ENCODE data around the gene FAT1. TPM values are rescaled to one million over a fixed set of nuclear protein-coding genes. Genes with fewer than 3 reads are reported as not detected.

The FAT1 gene
- total and polyA plus RNA-seq, 7 donors, result 12.6 to 146 (median 93.1) TPM

DNA sequence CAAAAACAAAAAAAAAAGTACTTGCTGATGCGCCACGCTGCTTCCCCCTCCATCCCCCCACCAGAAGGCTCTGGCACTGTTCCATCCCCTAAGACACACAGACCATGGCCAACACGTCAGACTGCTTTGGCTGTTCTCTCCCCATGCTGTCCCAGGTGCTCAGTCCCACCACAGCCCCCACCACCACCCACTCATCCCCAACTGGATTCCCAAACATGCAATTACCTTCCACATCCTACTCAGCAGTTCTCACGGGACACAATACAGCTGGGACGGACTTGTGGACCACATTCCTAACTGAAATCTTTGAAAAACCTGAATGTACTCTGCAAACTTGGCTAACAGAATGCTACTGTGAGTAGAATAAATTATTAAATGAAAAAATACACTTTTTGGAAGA is 8.6 kb downstream of the FAT1 start:
- peaks cover 0 to 6% (median 0%) of the 10 kb centered on the region in 4 donors for H3K9me3 ChIP-seq
- H3K4me1 ChIP-seq, result peaks cover 0 to 40% (median 40%) of the 10 kb centered on the region in 4 donors
- 85 to 93% methylated on average over 5 of the region's 5 CpGs for WGBS, 2 donors
- H3K27ac ChIP-seq, result no peak overlapping the region
- no peaks in the 10 kb centered on the region for H3K27me3 ChIP-seq
- intact Hi-C loops (cut with DNase I), result no loop called here
- no peak for DNase-seq
- H3K4me3 ChIP-seq, result no peak overlapping the region
- no peak for TF ChIP-seq POLR2A (IDR thresholded peaks at IDR 0.05)
- no peak for TF ChIP-seq POLR2AphosphoS5 (IDR thresholded peaks at IDR 0.05)
- TF ChIP-seq, protein P1, sequence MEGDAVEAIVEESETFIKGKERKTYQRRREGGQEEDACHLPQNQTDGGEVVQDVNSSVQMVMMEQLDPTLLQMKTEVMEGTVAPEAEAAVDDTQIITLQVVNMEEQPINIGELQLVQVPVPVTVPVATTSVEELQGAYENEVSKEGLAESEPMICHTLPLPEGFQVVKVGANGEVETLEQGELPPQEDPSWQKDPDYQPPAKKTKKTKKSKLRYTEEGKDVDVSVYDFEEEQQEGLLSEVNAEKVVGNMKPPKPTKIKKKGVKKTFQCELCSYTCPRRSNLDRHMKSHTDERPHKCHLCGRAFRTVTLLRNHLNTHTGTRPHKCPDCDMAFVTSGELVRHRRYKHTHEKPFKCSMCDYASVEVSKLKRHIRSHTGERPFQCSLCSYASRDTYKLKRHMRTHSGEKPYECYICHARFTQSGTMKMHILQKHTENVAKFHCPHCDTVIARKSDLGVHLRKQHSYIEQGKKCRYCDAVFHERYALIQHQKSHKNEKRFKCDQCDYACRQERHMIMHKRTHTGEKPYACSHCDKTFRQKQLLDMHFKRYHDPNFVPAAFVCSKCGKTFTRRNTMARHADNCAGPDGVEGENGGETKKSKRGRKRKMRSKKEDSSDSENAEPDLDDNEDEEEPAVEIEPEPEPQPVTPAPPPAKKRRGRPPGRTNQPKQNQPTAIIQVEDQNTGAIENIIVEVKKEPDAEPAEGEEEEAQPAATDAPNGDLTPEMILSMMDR (IDR thresholded peaks at IDR 0.05), result no peak
- no peak for TF ChIP-seq EP300 (IDR thresholded peaks at IDR 0.05)
- H3K36me3 ChIP-seq, result no peaks in the 10 kb centered on the region

DNA sequence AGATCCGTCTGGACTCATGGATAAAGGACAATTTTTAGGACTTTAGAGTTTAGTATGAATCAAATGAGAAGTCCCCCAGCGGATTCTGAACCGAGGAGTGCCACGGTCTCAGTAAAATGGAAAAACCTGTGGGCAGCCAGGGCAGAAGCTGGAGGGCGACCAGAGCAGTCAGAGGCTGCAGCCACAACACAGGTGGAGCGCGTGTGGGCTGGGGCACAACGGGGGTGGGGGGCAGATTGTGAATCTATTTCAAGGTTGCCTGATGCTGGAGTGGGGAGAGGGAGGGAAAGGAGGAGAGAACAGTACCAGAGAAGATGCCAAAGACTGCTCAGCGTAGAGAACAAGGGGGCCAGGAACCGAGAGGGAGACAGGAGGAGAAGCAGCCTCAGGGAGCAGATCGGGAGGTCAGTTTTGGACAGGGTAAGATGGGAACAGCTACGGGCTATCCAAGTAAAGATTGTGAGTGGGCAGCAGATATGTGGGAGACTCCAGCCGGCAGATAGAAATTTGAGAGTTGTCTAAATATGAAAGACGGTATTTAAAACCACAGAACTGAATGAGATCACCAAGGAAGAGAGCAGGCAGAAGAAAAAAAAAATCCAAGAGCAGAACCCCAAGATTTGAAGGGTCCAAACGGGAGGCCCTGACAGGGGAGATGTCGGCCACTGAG is 9.5 kb downstream of the FAT1 start:
- H3K9me3 ChIP-seq, result peaks cover 0 to 5% (median 0%) of the 10 kb centered on the region in 4 donors
- 87 to 96% methylated on average over 16 of the region's 16 CpGs for WGBS, 2 donors

GRCh38 chr4:186712690-186713089 is 11.0 kb downstream of the FAT1 start:
- no peak for TF ChIP-seq EP300 (IDR thresholded peaks at IDR 0.05)
- TF ChIP-seq POLR2A (IDR thresholded peaks at IDR 0.05), result no peak
- TF ChIP-seq, protein P1 (IDR thresholded peaks at IDR 0.05), result no peak
- no peak for TF ChIP-seq POLR2AphosphoS5 (IDR thresholded peaks at IDR 0.05)
- no peak for DNase-seq
- intact Hi-C loops (cut with DNase I), result no loop called here
- Histone ChIP-seq H3K4me3 (no peak overlapping the region), H3K36me3 (peaks cover 0 to 13% (median 9%) of the 10 kb centered on the region in 4 donors), H3K27me3 (no peaks in the 10 kb centered on the region), H3K4me1 (peaks cover 0 to 51% (median 46%) of the 10 kb centered on the region in 4 donors), H3K9me3 (no peaks in the 10 kb centered on the region), H3K27ac (peak overlapping the region in 2 of 4 donors; percentile 73 to 78)
- WGBS, 2 donors, result 83 to 90% methylated on average over 7 of the region's 7 CpGs

More for the DNA sequence above, 9.5 kb downstream of the FAT1 start:
- H3K4me1 ChIP-seq, result peaks cover 0 to 50% (median 47%) of the 10 kb centered on the region in 4 donors
- H3K27me3 ChIP-seq, result no peaks in the 10 kb centered on the region
- TF ChIP-seq, protein P1 (IDR thresholded peaks at IDR 0.05), result no peak
- no peak for TF ChIP-seq EP300 (IDR thresholded peaks at IDR 0.05)
- TF ChIP-seq POLR2AphosphoS5 (IDR thresholded peaks at IDR 0.05), result no peak
- no peak for TF ChIP-seq POLR2A (IDR thresholded peaks at IDR 0.05)
- H3K36me3 ChIP-seq, result no peaks in the 10 kb centered on the region
- intact Hi-C loops (cut with DNase I), result no loop called here
- no peak for DNase-seq
- peak overlapping the region in 2 of 4 donors; percentile 7 to 78 for H3K27ac ChIP-seq
- H3K4me3 ChIP-seq, result no peak overlapping the region

- peak overlapping the region in 3 of 4 donors; percentile 9 to 78 (median 73) for H3K27ac ChIP-seq
- peaks cover 0 to 45% (median 39%) of the 10 kb centered on the region in 4 donors for H3K4me1 ChIP-seq
- H3K9me3 ChIP-seq, result no peaks in the 10 kb centered on the region
- intact Hi-C loops (cut with DNase I), result no loop called here
- TF ChIP-seq POLR2AphosphoS5 (IDR thresholded peaks at IDR 0.05), result no peak
- no peak for TF ChIP-seq POLR2A (IDR thresholded peaks at IDR 0.05)
- no peak for TF ChIP-seq EP300 (IDR thresholded peaks at IDR 0.05)
- TF ChIP-seq, protein P1 (IDR thresholded peaks at IDR 0.05), result no peak
- no peaks in the 10 kb centered on the region for H3K27me3 ChIP-seq
- peaks cover 0 to 26% (median 14%) of the 10 kb centered on the region in 4 donors for H3K36me3 ChIP-seq
- DNase-seq, result no peak
- no peak overlapping the region for H3K4me3 ChIP-seq
- 63 to 80% methylated on average over 5 of the region's 5 CpGs for whole genome bisulfite sequencing, 2 donors
Measured at GRCh38 chr4:186710521-186711119, 13.0 kb downstream of the FAT1 start.

Data from sigmoid colon (tissue), 7 donors.